Measurements from ENCODE around the gene RXRG. TPM values are rescaled to one million over a fixed set of nuclear protein-coding genes. Genes with fewer than 3 reads are reported as not detected.

The RXRG gene
- total RNA-seq, 4 donors from 2014 or later, result 0.72 to 1.8 (median 1.3) TPM

GRCh38 chr1:165367375-165367993 is 77.4 kb downstream of the RXRG start:
- DNase-seq (ENCODE audit: low spot score in 2 of 2), result peak; percentile 89
- no peak for TF ChIP-seq EP300 (IDR thresholded peaks at IDR 0.05)
- TF ChIP-seq CTCF (IDR thresholded peaks at IDR 0.05), result peak; percentile 59 to 96
- Histone ChIP-seq H3K27me3 (peaks cover 5% of the 10 kb centered on the region), H3K9me3 (no peaks in the 10 kb centered on the region), H3K4me3 (no peak overlapping the region), H3K4me1 (peaks cover 21% of the 10 kb centered on the region), H3K27ac (no peak overlapping the region), H3K36me3 (no peaks in the 10 kb centered on the region)
- 45% methylated on average over 7 of the region's 7 CpGs for WGBS

GRCh38 chr1:165365341-165365740 is 79.6 kb downstream of the RXRG start:
- no peak for DNase-seq (ENCODE audit: low spot score in 2 of 2)
- Histone ChIP-seq H3K27me3 (peaks cover 6% of the 10 kb centered on the region), H3K9me3 (no peaks in the 10 kb centered on the region)

GRCh38 chr1:165364568-165365133 is 80.3 kb downstream of the RXRG start:
- Histone ChIP-seq H3K27ac (no peak overlapping the region), H3K9me3 (no peaks in the 10 kb centered on the region), H3K4me1 (peaks cover 15% of the 10 kb centered on the region), H3K27me3 (peaks cover 5% of the 10 kb centered on the region), H3K36me3 (no peaks in the 10 kb centered on the region), H3K4me3 (no peak overlapping the region)
- TF ChIP-seq EP300 (IDR thresholded peaks at IDR 0.05) (no peak), POLR2AphosphoS5 (IDR thresholded peaks at IDR 0.05) (peak in 1 of 3 donors; percentile 8)
- WGBS, result 20% methylated on average over 3 of the region's 6 CpGs
- peak; percentile 87 to 88 for DNase-seq (ENCODE audit: low spot score in 2 of 2)

More at GRCh38 chr1:165365341-165365740, 79.6 kb downstream of the RXRG start:
- H3K27ac ChIP-seq, result no peak overlapping the region
- TF ChIP-seq POLR2A (IDR thresholded peaks at IDR 0.05), result no peak
- no peak for TF ChIP-seq POLR2AphosphoS5 (IDR thresholded peaks at IDR 0.05)
- TF ChIP-seq CTCF (IDR thresholded peaks at IDR 0.05), result no peak
- no peak for TF ChIP-seq EP300 (IDR thresholded peaks at IDR 0.05)
- no peaks in the 10 kb centered on the region for H3K36me3 ChIP-seq
- H3K4me1 ChIP-seq, result peaks cover 15% of the 10 kb centered on the region
- H3K4me3 ChIP-seq, result no peak overlapping the region
- 28% methylated on average over 2 of the region's 2 CpGs for WGBS

GRCh38 chr1:165356876-165357275 is 88.0 kb downstream of the RXRG start:
- Histone ChIP-seq H3K27ac (no peak overlapping the region), H3K4me1 (peaks cover 43% of the 10 kb centered on the region), H3K9me3 (no peaks in the 10 kb centered on the region), H3K27me3 (peaks cover 73% of the 10 kb centered on the region), H3K4me3 (peak overlapping the region; percentile 48), H3K36me3 (no peaks in the 10 kb centered on the region)
- no peak for DNase-seq (ENCODE audit: low spot score in 2 of 2)
- TF ChIP-seq POLR2A (IDR thresholded peaks at IDR 0.05) (no peak), CTCF (IDR thresholded peaks at IDR 0.05) (no peak), POLR2AphosphoS5 (IDR thresholded peaks at IDR 0.05) (no peak), EP300 (IDR thresholded peaks at IDR 0.05) (no peak)
- WGBS, result 58% methylated on average over 4 of the region's 25 CpGs

- Histone ChIP-seq H3K36me3 (no peaks in the 10 kb centered on the region), H3K27ac (no peak within 1 kb of the TSS), H3K4me3 (peak within 1 kb of the TSS; percentile 48), H3K4me1 (peaks cover 45% of the 10 kb centered on the region), H3K27me3 (peaks cover 77% of the 10 kb centered on the region), H3K9me3 (no peaks in the 10 kb centered on the region)
- peak; percentile 64 to 84 for DNase-seq (ENCODE audit: low spot score in 2 of 2)
- WGBS, result 2% methylated on average over 29 of the region's 88 CpGs
- TF ChIP-seq CTCF (IDR thresholded peaks at IDR 0.05) (no peak), POLR2A (IDR thresholded peaks at IDR 0.05) (no peak), POLR2AphosphoS5 (IDR thresholded peaks at IDR 0.05) (no peak), EP300 (IDR thresholded peaks at IDR 0.05) (no peak)
These were observed 88.7 kb downstream of the RXRG start, which contains the start of gene LMX1A for GRCh38 chr1:165355977-165356811. Gene LMX1A (minus strand): TSS chr1:165356715. CDS start chr1:165355559, 1,156 bp downstream.

Data from suprapubic skin (tissue), 4 donors.